NT2/D1 (cell line): ENCODE measurements around the gene FBXL16.

ENCODE experiments used
- SUZ12 ChIP-seq: IDR thresholded peaks from 2 replicates; pipeline ENCODE4 v1.6.1; 2011; ENCODE audit not compliant: insufficient read length, insufficient read depth; ENCODE audit errors: extremely low read depth
- YY1 ChIP-seq: IDR thresholded peaks from 2 replicates; pipeline ENCODE4 v1.6.1; 2011; ENCODE audit not compliant: insufficient read length, insufficient read depth
- ZNF274 ChIP-seq: IDR thresholded peaks from 2 replicates; pipeline ENCODE4 v1.6.1; 2011; ENCODE audit warnings: mild to moderate bottlenecking, low read depth, low read length

- TF ChIP-seq ZNF274 (no peak), SUZ12 (no peak), YY1 (no peak)
Measured at GRCh38 chr16:733382-734207, 28.0 kb upstream of the FBXL16 start.
